Left kidney (tissue), 2 donors: Measurements from ENCODE around the gene ZEB2. TPM values are rescaled to one million over a fixed set of nuclear protein-coding genes. Genes with fewer than 3 reads are reported as not detected.

Source experiments
- DNase-seq: peaks from one replicate; pipeline ENCODE4 v3.0.0-alpha.2; 2013
- polyA plus RNA-seq: library from polyadenylated mRNA; unstranded; fragments of 120-200 nt; gene quantifications from one replicate; pipeline ENCODE4 v1.2.1, GENCODE V29; 2013; ENCODE audit not compliant: insufficient read length

ZEB2 gene
- polyA plus RNA-seq, 1 donor: 120 TPM

DNA sequence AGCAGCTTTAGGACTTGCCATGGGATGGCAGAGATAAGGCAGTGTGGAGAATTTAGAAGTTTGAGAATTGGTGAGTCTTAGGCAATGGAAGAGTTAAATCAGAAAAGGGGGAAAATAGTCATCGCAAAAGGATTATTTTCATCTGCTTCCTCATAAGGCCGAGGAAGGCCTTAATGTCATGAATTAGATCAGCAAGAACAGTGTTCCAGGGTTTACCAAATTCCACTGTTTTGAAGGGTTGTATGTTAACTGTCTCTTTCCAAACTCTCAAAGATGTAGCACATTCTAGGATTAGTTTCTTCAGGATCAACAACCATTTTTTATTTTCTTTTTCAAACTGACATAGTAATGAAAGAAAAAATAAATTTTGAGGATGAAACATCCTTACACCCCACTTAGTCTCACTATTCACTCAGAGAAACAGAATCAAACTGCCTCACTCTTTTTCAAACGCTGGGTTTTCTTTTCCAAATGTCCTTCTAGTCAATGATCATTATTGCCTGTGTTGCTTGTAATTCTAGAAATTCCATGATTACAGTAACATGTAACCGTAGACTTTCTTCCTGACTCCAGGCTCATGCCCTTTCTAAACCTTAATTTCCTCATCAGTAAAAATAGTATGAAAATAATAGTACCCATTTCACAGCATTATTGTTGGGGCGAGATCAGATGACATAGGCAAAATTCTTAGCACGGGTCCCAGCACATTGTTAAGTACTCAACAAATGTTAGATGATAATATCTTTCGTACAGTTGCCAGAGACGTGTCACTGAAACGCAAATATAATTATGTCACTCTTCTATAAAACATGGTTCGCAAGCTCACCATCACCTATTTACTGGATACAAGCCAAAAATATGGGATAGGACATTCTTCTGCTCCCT, 23.6 kb downstream of the ZEB2 start:
- no peak for DNase-seq

DNA sequence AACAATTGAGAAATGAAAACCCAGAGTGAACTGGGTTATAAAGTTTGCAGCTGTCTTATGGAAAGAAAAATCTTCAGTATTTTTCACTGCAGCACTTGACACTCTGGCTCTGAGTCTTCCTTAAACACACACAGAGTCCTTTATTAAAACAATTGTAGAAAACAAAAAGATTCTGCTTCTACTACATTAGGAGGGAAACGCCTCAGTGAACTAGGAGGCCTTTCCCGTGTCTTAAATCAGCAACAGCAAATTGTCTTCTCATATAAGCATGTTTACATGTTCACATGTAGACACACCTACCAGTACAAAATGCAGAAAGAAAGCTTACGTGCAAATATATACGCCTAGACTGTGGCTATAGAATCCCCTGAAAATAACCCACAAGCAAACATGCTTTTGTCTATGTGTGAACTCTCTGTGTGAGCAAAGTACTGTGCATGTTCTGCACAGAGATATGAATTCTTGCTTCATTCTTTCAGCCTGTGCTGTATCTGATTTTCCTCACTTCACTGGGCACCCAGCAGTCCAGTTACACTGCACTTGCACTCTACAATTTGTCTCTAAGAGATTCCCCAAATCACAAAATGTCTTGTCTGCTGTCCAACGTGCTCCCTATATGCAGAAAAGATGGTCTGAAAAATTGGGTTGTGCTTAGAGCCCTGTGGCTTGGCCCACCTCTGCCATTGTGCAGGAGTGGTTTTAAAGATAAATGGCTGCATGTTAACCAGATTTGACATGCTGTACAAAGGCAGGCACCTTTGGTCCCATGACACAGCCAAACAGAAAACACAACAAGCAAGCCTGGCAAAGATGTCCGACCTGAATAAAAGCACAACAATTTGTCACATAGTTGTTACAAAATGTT, 24.5 kb downstream of the ZEB2 start:
- no peak for DNase-seq

GRCh38 chr2:144493027-144493809, 26.7 kb downstream of the ZEB2 start:
- no peak for DNase-seq

GRCh38 chr2:144490857-144491256, 29.1 kb downstream of the ZEB2 start:
- no peak for DNase-seq

GRCh38 chr2:144490017-144490416, 29.9 kb downstream of the ZEB2 start:
- DNase-seq: no peak

GRCh38 chr2:144489315-144489916, 30.5 kb downstream of the ZEB2 start:
- DNase-seq: no peak

DNA sequence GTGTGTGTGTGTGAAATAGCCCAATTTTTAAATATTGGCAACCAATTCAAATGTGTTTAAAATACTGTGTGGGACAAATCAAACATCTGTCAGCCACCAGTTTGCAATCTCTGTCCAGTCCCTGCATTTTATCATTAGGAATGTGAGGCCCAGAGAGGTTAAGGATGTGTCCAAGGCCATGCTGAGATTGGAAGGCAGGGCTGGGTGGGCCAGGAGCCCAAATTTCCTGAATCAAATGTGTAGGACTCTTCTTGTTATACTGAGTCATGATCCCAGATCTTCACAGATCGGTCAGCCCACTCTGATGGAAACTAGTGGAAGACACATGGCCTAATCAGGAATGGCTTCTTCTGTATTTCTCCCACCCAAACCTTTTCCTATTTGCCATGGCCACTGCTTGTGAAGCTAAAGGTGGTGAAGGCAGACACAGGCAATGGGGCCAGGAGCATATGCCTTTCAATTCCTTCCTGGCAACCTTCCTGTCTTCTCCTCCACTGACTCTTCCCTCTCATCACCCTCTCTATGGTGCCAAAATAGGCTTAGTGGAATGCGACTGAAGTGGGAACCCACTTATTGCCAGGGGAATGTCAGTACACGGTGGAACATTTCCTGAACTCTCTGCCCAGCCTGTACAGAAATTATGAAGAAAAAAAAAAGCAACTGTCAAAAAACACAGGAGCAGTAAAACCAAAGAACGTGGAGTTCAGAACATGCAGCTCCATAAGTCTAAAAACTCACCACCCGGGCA, 35.5 kb downstream of the ZEB2 start:
- DNase-seq: no peak

- DNase-seq: no peak
Measured at GRCh38 chr2:144481666-144482065, 38.3 kb downstream of the ZEB2 start.

DNA sequence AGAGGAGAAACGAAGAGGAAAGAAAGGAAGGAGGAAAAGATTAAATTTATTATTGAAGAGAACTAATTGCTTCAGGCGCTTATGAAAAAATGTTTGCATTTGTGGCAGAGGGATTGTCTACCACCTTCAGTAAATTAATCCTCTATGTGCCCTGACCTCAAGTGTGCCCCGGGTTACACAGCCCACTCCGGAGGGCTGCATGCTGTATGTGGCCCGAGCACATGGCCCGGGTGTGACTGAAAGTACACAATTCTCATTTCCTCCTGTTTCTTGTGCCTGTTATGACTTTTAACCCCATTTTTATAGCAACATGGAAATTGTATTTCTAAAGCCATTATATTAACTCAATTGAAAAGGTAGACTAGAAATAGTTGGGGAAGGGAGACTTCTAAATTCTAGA, 38.8 kb downstream of the ZEB2 start:
- no peak for DNase-seq

- no peak for DNase-seq
Measured at GRCh38 chr2:144480285-144480684, 39.6 kb downstream of the ZEB2 start.

- no peak for DNase-seq
Measured at GRCh38 chr2:144479659-144480058, 40.3 kb downstream of the ZEB2 start.

DNA sequence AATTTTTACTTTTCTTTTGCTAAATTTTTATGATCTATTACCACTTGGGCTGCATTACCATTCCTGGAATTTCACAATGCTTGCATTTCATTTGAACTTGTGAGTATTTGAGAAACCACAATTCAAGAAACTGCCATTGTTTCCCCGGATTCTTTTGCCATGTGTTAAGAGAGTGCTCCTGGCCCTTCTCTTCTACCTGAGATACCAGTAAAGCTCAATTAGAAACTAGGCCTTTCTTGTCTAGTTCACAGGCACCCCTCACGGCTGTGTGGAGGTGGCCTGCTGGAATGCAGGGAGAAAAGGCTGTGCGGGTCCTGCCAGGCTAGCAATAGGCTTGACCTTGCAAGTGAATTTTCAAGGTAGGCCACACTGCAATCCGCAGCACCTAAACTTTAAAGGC, 40.8 kb downstream of the ZEB2 start:
- DNase-seq: no peak

- peak; percentile 70 for DNase-seq
Measured at GRCh38 chr2:144477957-144478311, 42.0 kb downstream of the ZEB2 start.

GRCh38 chr2:144477281-144477956, 42.5 kb downstream of the ZEB2 start:
- no peak for DNase-seq

- no peak for DNase-seq
Measured at GRCh38 chr2:144476682-144477081, 43.2 kb downstream of the ZEB2 start.

GRCh38 chr2:144475569-144476275, 44.2 kb downstream of the ZEB2 start:
- no peak for DNase-seq

DNA sequence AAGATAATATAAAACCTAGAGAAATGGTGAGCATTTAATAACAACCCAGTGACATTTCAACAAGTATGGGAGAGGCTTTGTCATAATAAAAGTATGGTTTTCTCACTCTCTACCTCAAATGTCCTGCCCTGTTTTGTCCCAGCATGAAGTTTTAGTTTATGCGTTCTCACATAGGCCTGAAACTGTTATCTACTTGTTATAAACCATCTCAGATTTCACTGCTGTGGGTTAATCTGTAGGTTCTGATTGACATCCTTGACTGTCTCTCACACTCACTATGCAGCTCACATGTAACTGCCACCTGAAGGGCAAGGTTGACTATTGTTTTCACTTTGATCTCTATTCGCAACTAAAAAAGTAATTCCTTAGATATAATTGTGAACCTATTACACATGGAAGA, 44.9 kb downstream of the ZEB2 start:
- DNase-seq: no peak

GRCh38 chr2:144474017-144474416, 45.9 kb downstream of the ZEB2 start:
- DNase-seq: no peak

DNA sequence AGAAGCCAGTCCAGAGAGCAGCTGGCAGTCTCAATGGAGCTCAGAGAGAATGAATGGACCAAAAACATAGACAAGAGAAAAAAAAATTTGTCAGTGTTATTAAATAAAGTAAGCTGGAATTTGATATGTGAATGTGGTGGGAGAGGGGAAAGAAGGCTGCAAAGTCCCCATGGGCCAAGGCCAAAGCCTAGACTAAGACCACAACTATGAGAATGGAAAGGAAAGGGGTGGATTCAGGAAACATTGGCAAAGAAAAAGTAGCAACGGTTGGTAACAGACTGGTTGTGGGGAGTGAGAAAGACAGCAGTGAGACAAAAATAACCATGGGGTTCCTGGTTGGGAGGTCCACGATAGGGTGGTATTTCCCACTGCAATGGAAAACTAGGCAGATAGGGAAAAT, 47.0 kb downstream of the ZEB2 start:
- DNase-seq: no peak

DNA sequence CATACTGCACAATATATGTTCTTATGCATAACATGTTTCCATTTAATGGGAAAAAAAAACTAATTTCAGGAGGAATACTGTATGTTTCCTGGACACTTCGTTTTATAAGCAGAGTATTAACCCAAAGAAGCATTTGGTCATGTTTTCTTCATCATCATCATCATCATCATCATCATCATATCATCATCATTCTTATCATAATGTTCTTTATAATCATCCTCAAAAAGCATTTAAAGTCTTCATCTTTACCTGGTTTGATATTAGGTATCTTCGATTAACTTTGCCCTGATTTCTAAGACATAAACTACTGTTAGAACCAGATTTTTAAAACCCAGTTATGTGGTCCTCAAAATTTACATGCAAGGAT, 47.9 kb downstream of the ZEB2 start:
- no peak for DNase-seq
